Spleen (tissue), 7 donors: ENCODE results near the gene HSPA9.

Source experiments
- POLR2A ChIP-seq, 3 donors: fragments of 450-650 bp; IDR thresholded peaks; one replicate each; pipeline ENCODE4 v1.5.1; 2017; ENCODE audit warnings: antibody characterized with exemption in 3 of 3, mild to moderate bottlenecking in 1 of 3
- POLR2AphosphoS5 ChIP-seq, 3 donors: sonication (generic); formaldehyde crosslinking; IDR thresholded peaks; one replicate each; pipeline ENCODE4 v1.5.1; 2017; ENCODE audit warnings: antibody characterized with exemption in 3 of 3
- TF ChIP-seq, protein P1 (sequence below), 11 experiments: fragments of 200-600 bp in 7 of 11; fragments of 450-650 bp in 4 of 11; sonication (generic) in 4 of 11; IDR thresholded peaks in 8 of 11; conservative IDR thresholded peaks in 3 of 11; 1 replicate in 7 of 11; 2 replicates in 4 of 11; pipeline versions ENCODE4 v1.4.0 to v1.8.0; 2016 to 2021; ENCODE audit warnings: antibody characterized with exemption in 11 of 11, inconsistent platforms in 4 of 11, mild to moderate bottlenecking in 1 of 11
- donor health status: DM: no; HTN: no; CAD: no; lungs with moderate emphysema.
- donor health status: DM: no; HTN: no; CAD: no.
- donor health status: DM: no; HTN: no; CAD: no.

- TF ChIP-seq, protein P1, sequence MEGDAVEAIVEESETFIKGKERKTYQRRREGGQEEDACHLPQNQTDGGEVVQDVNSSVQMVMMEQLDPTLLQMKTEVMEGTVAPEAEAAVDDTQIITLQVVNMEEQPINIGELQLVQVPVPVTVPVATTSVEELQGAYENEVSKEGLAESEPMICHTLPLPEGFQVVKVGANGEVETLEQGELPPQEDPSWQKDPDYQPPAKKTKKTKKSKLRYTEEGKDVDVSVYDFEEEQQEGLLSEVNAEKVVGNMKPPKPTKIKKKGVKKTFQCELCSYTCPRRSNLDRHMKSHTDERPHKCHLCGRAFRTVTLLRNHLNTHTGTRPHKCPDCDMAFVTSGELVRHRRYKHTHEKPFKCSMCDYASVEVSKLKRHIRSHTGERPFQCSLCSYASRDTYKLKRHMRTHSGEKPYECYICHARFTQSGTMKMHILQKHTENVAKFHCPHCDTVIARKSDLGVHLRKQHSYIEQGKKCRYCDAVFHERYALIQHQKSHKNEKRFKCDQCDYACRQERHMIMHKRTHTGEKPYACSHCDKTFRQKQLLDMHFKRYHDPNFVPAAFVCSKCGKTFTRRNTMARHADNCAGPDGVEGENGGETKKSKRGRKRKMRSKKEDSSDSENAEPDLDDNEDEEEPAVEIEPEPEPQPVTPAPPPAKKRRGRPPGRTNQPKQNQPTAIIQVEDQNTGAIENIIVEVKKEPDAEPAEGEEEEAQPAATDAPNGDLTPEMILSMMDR (IDR thresholded peaks at IDR 0.05 in 8 of 11, conservative IDR thresholded peaks at IDR 0.05 in 3 of 11): no peak
- TF ChIP-seq POLR2A (IDR thresholded peaks at IDR 0.05) (no peak), POLR2AphosphoS5 (IDR thresholded peaks at IDR 0.05) (no peak)
Measured at GRCh38 chr5:138588013-138588788, 13.0 kb upstream of the HSPA9 start.
